Mesenchymal stem cell (in vitro differentiated cells and primary cell): ENCODE measurements around the gene NR3C2.

ENCODE experiments used
- DNase-seq: peaks from one replicate; pipeline ENCODE4 v3.0.0-alpha.2; 2013
- H2AFZ ChIP-seq: one replicate; pipeline ENCODE4 v1.6.1; 2013; ENCODE audit warnings: low read depth, mild to moderate bottlenecking, control low read depth, inconsistent platforms, low read length, moderate library complexity
- H2AK5ac ChIP-seq: 2 replicates; pipeline ENCODE4 v1.6.1; 2013; ENCODE audit warnings: low read length, moderate library complexity, mild to moderate bottlenecking, inconsistent platforms; ENCODE audit not compliant: severe bottlenecking
- H2BK120ac ChIP-seq: one replicate; pipeline ENCODE4 v1.6.1; 2013; ENCODE audit warnings: low read depth, mild to moderate bottlenecking, inconsistent platforms, low read length, moderate library complexity
- H2BK12ac ChIP-seq, 2 experiments: one replicate each; pipeline ENCODE4 v1.6.1; 2013; ENCODE audit warnings: inconsistent platforms in 2 of 2, low read length in 2 of 2, mild to moderate bottlenecking in 2 of 2, moderate library complexity in 2 of 2, control low read depth in 1 of 2
- H2BK15ac ChIP-seq: one replicate; pipeline ENCODE4 v1.6.1; 2013; ENCODE audit warnings: mild to moderate bottlenecking, low read depth, inconsistent platforms; ENCODE audit not compliant: poor library complexity, severe bottlenecking
- H2BK5ac ChIP-seq: 2 replicates; pipeline ENCODE4 v1.6.1; 2013; ENCODE audit warnings: low read depth, mild to moderate bottlenecking, low read length, control low read depth, inconsistent platforms; ENCODE audit not compliant: poor library complexity, severe bottlenecking
- H3K14ac ChIP-seq, 2 experiments: one replicate each; pipeline ENCODE4 v1.6.1; 2013; ENCODE audit warnings: inconsistent platforms in 2 of 2, low read length in 2 of 2, control low read depth in 1 of 2, mild to moderate bottlenecking in 1 of 2, moderate library complexity in 1 of 2
- H3K18ac ChIP-seq, 2 experiments: one replicate each; pipeline ENCODE4 v1.6.1; 2013; ENCODE audit warnings: inconsistent platforms in 2 of 2, low read length in 2 of 2, control low read depth in 1 of 2, low read depth in 1 of 2, mild to moderate bottlenecking in 1 of 2
- H3K23ac ChIP-seq, 2 experiments: one replicate each; pipeline ENCODE4 v1.6.1; 2013; ENCODE audit warnings: inconsistent platforms in 2 of 2, low read length in 2 of 2, mild to moderate bottlenecking in 2 of 2, moderate library complexity in 2 of 2, control low read depth in 1 of 2
- H3K27ac ChIP-seq: 2 replicates; pipeline ENCODE4 v1.5.1; 2013; ENCODE audit warnings: mild to moderate bottlenecking, moderate library complexity, low read length, control low read depth, inconsistent platforms; ENCODE audit not compliant: poor library complexity, severe bottlenecking
- H3K27me3 ChIP-seq, 2 experiments: 2 replicates each; pipeline versions ENCODE4 v1.6.1 to v1.7.0; 2013; ENCODE audit warnings: low read length in 2 of 2, mild to moderate bottlenecking in 2 of 2, moderate library complexity in 2 of 2, control low read depth in 1 of 2, inconsistent platforms in 1 of 2; ENCODE audit not compliant: control insufficient read depth in 1 of 2, insufficient read depth in 1 of 2
- H3K36me3 ChIP-seq, 2 experiments: 2 replicates each; pipeline versions ENCODE4 v1.6.1 to v1.7.0; 2013; ENCODE audit warnings: low read length in 2 of 2, control low read depth in 1 of 2, inconsistent platforms in 1 of 2, low read depth in 1 of 2, mild to moderate bottlenecking in 1 of 2; ENCODE audit not compliant: insufficient read depth in 2 of 2, control insufficient read depth in 1 of 2
- H3K4ac ChIP-seq, 2 experiments: one replicate each; pipeline ENCODE4 v1.6.1; 2013; ENCODE audit warnings: inconsistent platforms in 2 of 2, low read length in 2 of 2, mild to moderate bottlenecking in 2 of 2, moderate library complexity in 2 of 2, control low read depth in 1 of 2, low read depth in 1 of 2
- H3K4me1 ChIP-seq: 2 replicates; pipeline ENCODE4 v1.6.1; 2013; ENCODE audit warnings: low read depth, low read length, control low read depth; ENCODE audit not compliant: control insufficient read depth, insufficient read depth
- H3K4me2 ChIP-seq: 2 replicates; pipeline ENCODE4 v1.6.1; 2013; ENCODE audit warnings: low read length, mild to moderate bottlenecking, inconsistent platforms; ENCODE audit not compliant: poor library complexity, severe bottlenecking
- H3K4me3 ChIP-seq, 2 experiments: 2 replicates each; pipeline versions ENCODE4 v1.5.1 to v1.7.0; 2013; ENCODE audit warnings: low read length in 2 of 2, mild to moderate bottlenecking in 2 of 2, control low read depth in 1 of 2, low read depth in 1 of 2; ENCODE audit not compliant: insufficient read depth in 1 of 2
- H3K79me1 ChIP-seq: replicated peaks from 2 replicates; pipeline ENCODE4 v1.6.1; 2013; ENCODE audit warnings: mild to moderate bottlenecking, control low read depth, low read length, inconsistent platforms; ENCODE audit not compliant: poor library complexity, severe bottlenecking
- H3K9ac ChIP-seq: 2 replicates; pipeline ENCODE4 v1.7.0; 2013; ENCODE audit warnings: mild to moderate bottlenecking, low read length, moderate library complexity
- H3K9me3 ChIP-seq: 2 replicates; pipeline ENCODE4 v1.7.0; 2013; ENCODE audit warnings: mild to moderate bottlenecking, low read length; ENCODE audit not compliant: control insufficient read depth
- H4K8ac ChIP-seq: one replicate; pipeline ENCODE4 v1.6.1; 2013; ENCODE audit warnings: inconsistent platforms, mild to moderate bottlenecking, low read length, moderate library complexity
- H4K91ac ChIP-seq: one replicate; pipeline ENCODE4 v1.6.1; 2013; ENCODE audit warnings: mild to moderate bottlenecking, low read length, inconsistent platforms
- WGBS: methylation state at CpG from one replicate; pipeline ENCODE4 v1.1.7; 2013; ENCODE audit warnings: mixed read lengths; 5-methylcytosine and 5-hydroxymethylcytosine counted together

NR3C2 gene

DNA sequence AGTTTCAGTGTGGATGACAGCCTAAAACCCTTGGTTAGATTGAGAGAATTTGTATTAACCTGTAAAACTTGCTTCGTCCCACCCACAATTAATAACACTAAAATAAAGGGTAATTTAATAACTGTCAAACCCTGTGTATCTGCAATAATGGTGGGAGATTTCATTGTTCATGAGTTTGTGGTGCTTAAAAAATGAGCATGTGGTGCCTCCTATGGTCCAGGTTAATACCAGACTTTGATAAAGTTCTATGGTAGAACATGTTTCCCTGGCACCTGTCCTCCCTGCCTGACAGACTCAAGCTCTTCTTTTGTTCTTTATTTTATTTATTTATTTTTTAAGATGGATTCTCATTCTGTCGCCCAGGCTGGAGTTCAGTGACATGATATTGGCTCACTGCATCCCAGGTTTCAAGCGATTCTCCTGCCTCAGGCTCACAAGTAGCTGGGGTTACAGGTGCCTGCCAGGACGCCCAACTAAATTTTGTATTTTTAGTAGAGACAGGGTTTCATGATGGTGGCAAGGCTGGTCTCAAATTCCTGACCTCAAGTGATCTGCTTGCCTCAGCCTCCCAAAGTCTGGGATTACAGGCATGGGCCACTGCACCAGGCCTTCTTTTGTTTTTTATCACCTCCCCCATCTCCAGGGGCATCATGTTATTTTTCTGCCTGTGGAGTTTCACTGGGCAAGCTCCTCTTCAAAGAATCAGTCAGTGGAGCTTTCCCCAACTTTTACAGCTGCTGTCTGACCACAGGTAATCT, 289.2 kb downstream of the NR3C2 start:
- H2AFZ ChIP-seq = no peak overlapping the region
- no peak overlapping the region for H2BK5ac ChIP-seq
- H2AK5ac ChIP-seq = no peak overlapping the region
- H3K9ac ChIP-seq = no peak overlapping the region
- no peaks in the 10 kb centered on the region for H3K27me3 ChIP-seq
- H3K4ac ChIP-seq = no peak overlapping the region
- no peak overlapping the region for H2BK15ac ChIP-seq
- H2BK120ac ChIP-seq = no peak overlapping the region
- no peak overlapping the region for H3K23ac ChIP-seq
- no peak overlapping the region for H3K4me3 ChIP-seq
- H3K14ac ChIP-seq = no peak overlapping the region
- no peaks in the 10 kb centered on the region for H3K36me3 ChIP-seq
- no peak overlapping the region for H4K8ac ChIP-seq
- no peak overlapping the region for H2BK12ac ChIP-seq
- no peak overlapping the region for H4K91ac ChIP-seq
- no peaks in the 10 kb centered on the region for H3K79me1 ChIP-seq
- no peaks in the 10 kb centered on the region for H3K9me3 ChIP-seq
- DNase-seq = no peak
- H3K4me1 ChIP-seq = no peaks in the 10 kb centered on the region
- no peak overlapping the region for H3K4me2 ChIP-seq
- WGBS = 90% methylated on average over 3 of the region's 4 CpGs
- H3K27ac ChIP-seq = no peak overlapping the region
- no peak overlapping the region for H3K18ac ChIP-seq

DNA sequence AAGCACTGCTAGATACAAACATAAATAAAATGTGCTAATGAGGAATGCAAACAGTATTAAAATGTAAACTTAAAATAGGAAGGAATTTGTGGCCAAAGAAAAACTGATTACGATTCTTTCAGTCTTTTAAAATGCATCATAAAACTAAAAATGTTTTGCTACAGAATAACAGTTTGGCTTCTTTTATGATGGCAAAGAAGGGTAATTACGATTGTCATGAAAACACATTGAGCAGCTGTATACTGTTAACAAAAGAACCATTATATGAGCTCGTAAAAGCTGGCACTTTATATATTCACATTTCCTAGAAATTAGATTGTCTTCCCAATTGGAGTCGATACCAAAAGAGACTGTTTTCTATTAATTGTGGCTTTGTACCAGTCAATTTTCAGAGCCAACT, 290.4 kb downstream of the NR3C2 start:
- Histone ChIP-seq H2BK15ac (no peak overlapping the region), H3K36me3 (no peaks in the 10 kb centered on the region), H3K27ac (no peak overlapping the region), H3K14ac (no peak overlapping the region), H2BK12ac (no peak overlapping the region), H3K79me1 (no peaks in the 10 kb centered on the region), H3K4ac (no peak overlapping the region), H3K4me2 (no peak overlapping the region), H3K27me3 (no peaks in the 10 kb centered on the region), H2BK5ac (no peak overlapping the region), H2AK5ac (no peak overlapping the region), H3K18ac (no peak overlapping the region), H3K4me3 (no peak overlapping the region), H2BK120ac (no peak overlapping the region), H4K8ac (no peak overlapping the region), H3K9me3 (no peaks in the 10 kb centered on the region), H4K91ac (no peak overlapping the region), H3K4me1 (no peaks in the 10 kb centered on the region), H2AFZ (no peak overlapping the region), H3K9ac (no peak overlapping the region), H3K23ac (no peak overlapping the region)
- no peak for DNase-seq
- WGBS = no CpG with 5 or more reads among the region's 4 CpGs

DNA sequence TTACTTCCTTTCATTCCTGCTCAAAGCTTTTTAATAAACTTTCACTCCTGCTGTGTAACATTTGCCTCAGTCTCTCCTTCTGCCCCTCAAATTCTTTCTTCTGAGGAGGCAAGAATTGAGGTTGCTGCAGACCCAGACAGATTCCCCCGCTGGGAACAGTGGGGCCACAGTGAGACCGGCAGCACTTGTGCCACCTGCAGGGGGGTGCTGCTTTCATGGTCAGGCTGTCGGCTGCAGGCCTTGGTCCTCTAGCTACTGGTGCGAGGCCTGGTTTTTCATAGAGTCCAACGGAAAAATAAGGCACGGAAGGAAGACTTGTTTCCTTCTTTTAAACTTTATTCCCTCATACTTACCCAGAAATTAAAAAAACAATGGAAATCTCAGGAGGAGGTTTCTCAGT, 296.7 kb downstream of the NR3C2 start:
- DNase-seq = no peak
- H3K23ac ChIP-seq = no peak overlapping the region
- no peak overlapping the region for H2AFZ ChIP-seq

DNA sequence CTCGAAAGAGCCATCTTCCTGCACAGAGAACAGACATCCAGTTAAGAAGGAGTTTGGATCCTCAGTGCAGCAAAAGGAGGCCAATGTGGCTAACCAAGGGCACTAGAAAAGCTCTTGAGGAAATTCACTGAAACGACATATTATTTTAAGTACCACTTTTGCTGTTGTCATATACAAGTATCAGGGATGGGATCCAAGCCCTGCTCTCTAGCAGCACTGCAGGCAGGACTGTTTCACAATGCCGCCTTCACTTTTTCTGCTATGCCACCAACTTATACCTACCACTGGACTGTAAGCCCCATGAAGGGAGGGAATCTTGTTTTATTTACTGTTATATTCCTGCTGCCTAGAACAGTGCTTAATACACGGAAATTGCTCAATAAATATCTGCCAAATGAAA, 299.0 kb downstream of the NR3C2 start:
- Histone ChIP-seq H2AK5ac (no peak overlapping the region), H3K4me2 (no peak overlapping the region), H2BK15ac (no peak overlapping the region), H3K27ac (no peak overlapping the region), H3K4ac (no peak overlapping the region), H2AFZ (no peak overlapping the region), H2BK12ac (no peak overlapping the region), H4K8ac (no peak overlapping the region), H2BK120ac (no peak overlapping the region), H3K14ac (no peak overlapping the region), H3K36me3 (no peaks in the 10 kb centered on the region), H3K79me1 (no peaks in the 10 kb centered on the region), H3K4me1 (no peaks in the 10 kb centered on the region), H3K4me3 (no peak overlapping the region), H3K27me3 (no peaks in the 10 kb centered on the region), H2BK5ac (no peak overlapping the region), H3K9me3 (no peaks in the 10 kb centered on the region), H4K91ac (no peak overlapping the region), H3K9ac (no peak overlapping the region), H3K18ac (no peak overlapping the region), H3K23ac (no peak overlapping the region)
- WGBS = 79% methylated on average over 3 of the region's 4 CpGs
- no peak for DNase-seq

More for the DNA sequence above, 296.7 kb downstream of the NR3C2 start:
- H2BK12ac ChIP-seq = no peak overlapping the region
- H2BK5ac ChIP-seq = no peak overlapping the region
- H3K4me2 ChIP-seq = no peak overlapping the region
- no peak overlapping the region for H4K8ac ChIP-seq
- no peaks in the 10 kb centered on the region for H3K9me3 ChIP-seq
- H2BK120ac ChIP-seq = no peak overlapping the region
- no peaks in the 10 kb centered on the region for H3K36me3 ChIP-seq
- no peak overlapping the region for H4K91ac ChIP-seq
- H3K4me1 ChIP-seq = no peaks in the 10 kb centered on the region
- WGBS = 69% methylated on average over 4 of the region's 6 CpGs
- no peak overlapping the region for H3K9ac ChIP-seq
- no peak overlapping the region for H2AK5ac ChIP-seq
- no peaks in the 10 kb centered on the region for H3K79me1 ChIP-seq
- H3K4me3 ChIP-seq = no peak overlapping the region
- no peak overlapping the region for H3K14ac ChIP-seq
- no peaks in the 10 kb centered on the region for H3K27me3 ChIP-seq
- no peak overlapping the region for H2BK15ac ChIP-seq
- no peak overlapping the region for H3K4ac ChIP-seq
- H3K18ac ChIP-seq = no peak overlapping the region
- H3K27ac ChIP-seq = no peak overlapping the region
